Stimulated activated CD8-positive, alpha-beta memory T cell treated with anti-CD3 and anti-CD28 coated beads, Interleukin-12 subunit alpha, Interleukin-12 subunit beta, amount 100 ng/mL, for 24 hours (primary cell): Measurements from ENCODE around the gene ZBTB48.
A peak's percentile ranks its signal among the peaks of the same experiment; 100 is the strongest.

Source experiments
- DNase-seq: peaks from one replicate; pipeline ENCODE4 v3.0.0-alpha.2; 2020; ENCODE audit errors: extremely low read depth

The ZBTB48 gene

GRCh38 chr1:6612641-6613360 lies 33.0 kb downstream of the ZBTB48 start:
- DNase-seq, result no peak

- DNase-seq, result peak; percentile 99
Measured at GRCh38 chr1:6613361-6614018, 33.7 kb downstream of the ZBTB48 start, which contains the start of gene PHF13. Gene PHF13 (plus strand): TSS chr1:6613731. CDS start chr1:6614067, 336 bp downstream.

- DNase-seq, result no peak
Measured at GRCh38 chr1:6614019-6614928, 34.5 kb downstream of the ZBTB48 start.

- DNase-seq, result no peak
Measured at GRCh38 chr1:6614929-6615785, 35.4 kb downstream of the ZBTB48 start.

- DNase-seq, result no peak
Measured at GRCh38 chr1:6619045-6619444, 39.3 kb downstream of the ZBTB48 start.

- DNase-seq, result no peak
Measured at GRCh38 chr1:6621429-6622391, 41.9 kb downstream of the ZBTB48 start.

GRCh38 chr1:6622396-6623152 lies 42.8 kb downstream of the ZBTB48 start:
- no peak for DNase-seq

- no peak for DNase-seq
Measured at GRCh38 chr1:6623269-6623965, 43.6 kb downstream of the ZBTB48 start.

GRCh38 chr1:6624710-6625583 lies 45.2 kb downstream of the ZBTB48 start, which contains the start of gene THAP3:
Gene THAP3 (plus strand): TSS chr1:6624868. CDS start chr1:6625219, 351 bp downstream.
- DNase-seq, result peak; percentile 74

- DNase-seq, result no peak
Measured at GRCh38 chr1:6625584-6626149, 45.9 kb downstream of the ZBTB48 start.

- DNase-seq, result no peak
Measured at GRCh38 chr1:6627031-6627430, 47.2 kb downstream of the ZBTB48 start.

- DNase-seq, result no peak
Measured at GRCh38 chr1:6627841-6628545, 48.2 kb downstream of the ZBTB48 start.

GRCh38 chr1:6628971-6629479 lies 49.2 kb downstream of the ZBTB48 start:
- no peak for DNase-seq

GRCh38 chr1:6630027-6630426 lies 50.2 kb downstream of the ZBTB48 start:
- no peak for DNase-seq

- no peak for DNase-seq
Measured at GRCh38 chr1:6631058-6631457, 51.3 kb downstream of the ZBTB48 start.
